Natural killer cell (primary cell): ENCODE measurements around the gene RFX1. TPM values are rescaled to one million over a fixed set of nuclear protein-coding genes. Genes with fewer than 3 reads are reported as not detected.

Source experiments
- ATAC-seq, 3 donors: fragments of 150-1000 bp in 2 of 3; fragments of 200-7000 bp in 1 of 3; cut with Tn5 transposase; 1 replicate in 1 of 3; 2 replicates in 2 of 3; pipeline ENCODE4 v1.10.0; 2021; ENCODE audit warnings: mild to moderate bottlenecking in 2 of 3, moderate library complexity in 2 of 3
- DNase-seq, 2 donors: peaks; one replicate each; pipeline versions ENCODE4 v3.0.0 to v3.0.0-alpha.2; 2013 to 2021; ENCODE audit warnings: mixed read lengths in 1 of 2
- H3K27ac ChIP-seq: one replicate; pipeline ENCODE4 v1.5.1; 2013; ENCODE audit warnings: mild to moderate bottlenecking, low read length
- H3K27me3 ChIP-seq: one replicate; pipeline ENCODE4 v1.6.1; 2013; ENCODE audit warnings: low read length; ENCODE audit not compliant: control insufficient read depth, insufficient read depth
- H3K36me3 ChIP-seq: one replicate; pipeline ENCODE4 v1.6.1; 2013; ENCODE audit warnings: low read length; ENCODE audit not compliant: control insufficient read depth, insufficient read depth
- H3K4me1 ChIP-seq: one replicate; pipeline ENCODE4 v1.6.1; 2013; ENCODE audit warnings: low read length; ENCODE audit not compliant: control insufficient read depth, insufficient read depth
- H3K4me3 ChIP-seq: one replicate; pipeline ENCODE4 v1.5.1; 2013; ENCODE audit warnings: low read length
- H3K9me3 ChIP-seq: one replicate; pipeline ENCODE4 v1.6.1; 2013; ENCODE audit warnings: low read length; ENCODE audit not compliant: control insufficient read depth, insufficient read depth
- H3K27ac Mint-ChIP-seq, 2 donors: one replicate each; pipeline ENCODE4 v1.8.0; 2022; ENCODE audit warnings: mild to moderate bottlenecking in 2 of 2, mixed read lengths in 2 of 2, moderate library complexity in 1 of 2
- H3K27me3 Mint-ChIP-seq, 2 donors: one replicate each; pipeline ENCODE4 v1.8.0; 2022; ENCODE audit warnings: low read depth in 2 of 2, mixed read lengths in 2 of 2
- H3K36me3 Mint-ChIP-seq: one replicate; pipeline ENCODE4 v1.8.0; 2022; ENCODE audit warnings: mixed read lengths
- H3K4me1 Mint-ChIP-seq, 2 donors: one replicate each; pipeline ENCODE4 v1.8.0; 2022; ENCODE audit warnings: mixed read lengths in 2 of 2
- H3K4me3 Mint-ChIP-seq: one replicate; pipeline ENCODE4 v1.8.0; 2022; ENCODE audit warnings: mild to moderate bottlenecking, moderate library complexity, mixed read lengths
- H3K9me3 Mint-ChIP-seq, 2 donors: one replicate each; pipeline ENCODE4 v1.8.0; 2022; ENCODE audit warnings: mixed read lengths in 2 of 2
- WGBS: methylation state at CpG from one replicate; pipeline ENCODE4 v1.1.7; 2013; ENCODE audit warnings: missing lambda C conversion rate; ENCODE audit not compliant: insufficient coverage; 5-methylcytosine and 5-hydroxymethylcytosine counted together
- intact Hi-C: fragments of 100-400 bp; cut with micrococcal nuclease; formaldehyde crosslinking; loops from one replicate; pipeline ENCODE4 v1.14.2; 2022
- total RNA-seq, 4 donors: library from RNA; stranded (reverse); fragments of 120-200 nt in 1 of 4; gene quantifications; one replicate each; pipeline versions ENCODE4 v1.2.3 to v1.2.4, GENCODE V29; 2013 to 2022
- TF ChIP-seq, protein P1 (sequence below): fragments of 200-600 bp; IDR thresholded peaks from one replicate; pipeline ENCODE4 v1.8.0; 2022; ENCODE audit warnings: antibody characterized with exemption

The RFX1 gene
- total RNA-seq, 3 donors from 2014 or later (not counting 1 experiment from before 2014, with no cell fraction given): 26.0 to 31.8 (median 30.5) TPM

DNA sequence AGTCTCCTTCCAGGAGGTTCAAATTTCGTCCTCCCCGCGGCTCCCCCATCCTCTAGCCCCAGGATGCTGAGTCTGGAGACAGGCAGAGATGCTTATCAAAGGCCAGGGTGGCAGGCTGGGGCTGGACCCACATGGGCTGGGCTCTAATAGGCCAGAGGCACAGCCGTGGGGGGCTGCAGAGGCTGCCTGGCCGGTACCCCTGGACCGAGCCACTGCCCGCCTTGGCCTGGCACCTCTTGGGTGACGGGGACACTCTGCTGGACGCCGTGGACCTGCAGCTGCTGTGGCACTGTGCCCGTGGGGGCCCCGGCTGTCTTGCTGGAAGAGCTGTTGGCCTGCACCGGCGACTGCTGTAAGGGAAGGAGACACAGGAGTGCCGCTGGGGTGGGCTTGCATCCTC, 25.8 kb downstream of the RFX1 start:
- peaks cover 50% of the 10 kb centered on the region for H3K4me1 ChIP-seq
- Mint-ChIP-seq H3K27ac (no peak overlapping the region), H3K9me3 (no peaks in the 10 kb centered on the region), H3K27me3 (no peaks in the 10 kb centered on the region), H3K4me1 (peaks cover 3 to 26% of the 10 kb centered on the region in 2 donors), H3K4me3 (no peak overlapping the region), H3K36me3 (no peaks in the 10 kb centered on the region)
- no peak overlapping the region for H3K27ac ChIP-seq
- no peak for DNase-seq
- H3K4me3 ChIP-seq: no peak overlapping the region
- H3K27me3 ChIP-seq: no peaks in the 10 kb centered on the region
- intact Hi-C loops: no loop called here
- 98% methylated on average over 14 of the region's 15 CpGs for WGBS
- TF ChIP-seq, protein P1, sequence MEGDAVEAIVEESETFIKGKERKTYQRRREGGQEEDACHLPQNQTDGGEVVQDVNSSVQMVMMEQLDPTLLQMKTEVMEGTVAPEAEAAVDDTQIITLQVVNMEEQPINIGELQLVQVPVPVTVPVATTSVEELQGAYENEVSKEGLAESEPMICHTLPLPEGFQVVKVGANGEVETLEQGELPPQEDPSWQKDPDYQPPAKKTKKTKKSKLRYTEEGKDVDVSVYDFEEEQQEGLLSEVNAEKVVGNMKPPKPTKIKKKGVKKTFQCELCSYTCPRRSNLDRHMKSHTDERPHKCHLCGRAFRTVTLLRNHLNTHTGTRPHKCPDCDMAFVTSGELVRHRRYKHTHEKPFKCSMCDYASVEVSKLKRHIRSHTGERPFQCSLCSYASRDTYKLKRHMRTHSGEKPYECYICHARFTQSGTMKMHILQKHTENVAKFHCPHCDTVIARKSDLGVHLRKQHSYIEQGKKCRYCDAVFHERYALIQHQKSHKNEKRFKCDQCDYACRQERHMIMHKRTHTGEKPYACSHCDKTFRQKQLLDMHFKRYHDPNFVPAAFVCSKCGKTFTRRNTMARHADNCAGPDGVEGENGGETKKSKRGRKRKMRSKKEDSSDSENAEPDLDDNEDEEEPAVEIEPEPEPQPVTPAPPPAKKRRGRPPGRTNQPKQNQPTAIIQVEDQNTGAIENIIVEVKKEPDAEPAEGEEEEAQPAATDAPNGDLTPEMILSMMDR: no peak
- no peak for ATAC-seq
- H3K9me3 ChIP-seq: no peaks in the 10 kb centered on the region
- peaks cover 2% of the 10 kb centered on the region for H3K36me3 ChIP-seq

- H3K36me3 Mint-ChIP-seq: no peaks in the 10 kb centered on the region
- H3K27me3 ChIP-seq: no peaks in the 10 kb centered on the region
- H3K27me3 Mint-ChIP-seq: no peaks in the 10 kb centered on the region
- H3K4me1 Mint-ChIP-seq: peaks cover 0 to 24% of the 10 kb centered on the region in 2 donors
- no peaks in the 10 kb centered on the region for H3K9me3 Mint-ChIP-seq
- peaks cover 2% of the 10 kb centered on the region for H3K36me3 ChIP-seq
- WGBS: 81% methylated on average over 12 of the region's 12 CpGs
- no peak for ATAC-seq
- peak overlapping the region in 1 of 2 donors; percentile 70 for H3K27ac Mint-ChIP-seq
- H3K4me3 Mint-ChIP-seq: peak overlapping the region; percentile 25
- intact Hi-C loops: no loop called here
- TF ChIP-seq, protein P1: no peak
- H3K9me3 ChIP-seq: no peaks in the 10 kb centered on the region
- peaks cover 44% of the 10 kb centered on the region for H3K4me1 ChIP-seq
- H3K27ac ChIP-seq: no peak overlapping the region
- DNase-seq: no peak
- H3K4me3 ChIP-seq: no peak overlapping the region
These were observed 26.4 kb downstream of the RFX1 start for GRCh38 chr19:13979686-13980085.

GRCh38 chr19:13979244-13979615, 26.9 kb downstream of the RFX1 start:
- Histone ChIP-seq H3K9me3 (no peaks in the 10 kb centered on the region), H3K27me3 (no peaks in the 10 kb centered on the region), H3K4me3 (peak overlapping the region; percentile 30), H3K27ac (no peak overlapping the region), H3K36me3 (peaks cover 2% of the 10 kb centered on the region), H3K4me1 (peaks cover 40% of the 10 kb centered on the region)
- ATAC-seq (peak in 2 of 3 donors; percentile 24 to 25), DNase-seq (no peak)
- TF ChIP-seq, protein P1: no peak
- H3K4me3 Mint-ChIP-seq: peak overlapping the region; percentile 49
- no peaks in the 10 kb centered on the region for H3K36me3 Mint-ChIP-seq
- no peaks in the 10 kb centered on the region for H3K9me3 Mint-ChIP-seq
- peaks cover 0 to 25% of the 10 kb centered on the region in 2 donors for H3K4me1 Mint-ChIP-seq
- 31% methylated on average over 12 of the region's 12 CpGs for WGBS
- intact Hi-C loops: no loop called here
- no peaks in the 10 kb centered on the region for H3K27me3 Mint-ChIP-seq
- peak overlapping the region in 1 of 2 donors; percentile 70 for H3K27ac Mint-ChIP-seq
